HG02642 (cell line): ENCODE data around the gene SNRPD1.
"Not testable (repeated sequence)": the region's sequence is repeated elsewhere in the genome, so short reads cannot be mapped to it uniquely, and the experiment has no call there.

Experiments
- ATAC-seq: cut with Tn5 transposase; IDR thresholded peaks from one replicate; pipeline ENCODE4 v1.9.1; 2021; ENCODE audit warnings: mild to moderate bottlenecking; ENCODE audit not compliant: unreplicated experiment, poor library complexity

The SNRPD1 gene

GRCh38 chr18:21612125-21613039, at the start of gene SNRPD1:
TSS of gene SNRPD1 (plus strand) at chr18:21612314. CDS start at chr18:21612430, 116 bp downstream.
- peak; percentile 99 for ATAC-seq

DNA sequence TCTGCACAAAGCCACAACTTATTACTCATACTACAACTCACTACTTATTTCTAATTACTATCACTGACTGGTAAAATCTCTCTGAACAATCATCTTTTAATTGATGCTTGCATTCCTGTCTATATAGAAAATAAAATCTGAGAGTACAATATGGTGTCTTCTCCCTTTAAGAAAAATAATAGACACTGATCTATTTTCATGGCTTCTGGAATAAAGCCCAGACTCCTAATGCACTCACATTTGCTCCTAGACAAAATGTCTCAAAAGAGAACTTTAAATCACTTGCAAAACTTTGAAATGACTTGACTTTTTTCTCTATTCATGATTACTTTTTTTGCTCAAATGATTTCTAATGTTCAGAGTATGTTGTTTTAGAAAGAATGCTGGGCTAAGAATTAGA, 40.3 kb upstream of the SNRPD1 start:
- ATAC-seq, result no peak

- ATAC-seq, result no peak
These were observed 36.5 kb upstream of the SNRPD1 start for GRCh38 chr18:21575656-21576055.

- no peak for ATAC-seq
These were observed 27.7 kb upstream of the SNRPD1 start for GRCh38 chr18:21584391-21584790.

DNA sequence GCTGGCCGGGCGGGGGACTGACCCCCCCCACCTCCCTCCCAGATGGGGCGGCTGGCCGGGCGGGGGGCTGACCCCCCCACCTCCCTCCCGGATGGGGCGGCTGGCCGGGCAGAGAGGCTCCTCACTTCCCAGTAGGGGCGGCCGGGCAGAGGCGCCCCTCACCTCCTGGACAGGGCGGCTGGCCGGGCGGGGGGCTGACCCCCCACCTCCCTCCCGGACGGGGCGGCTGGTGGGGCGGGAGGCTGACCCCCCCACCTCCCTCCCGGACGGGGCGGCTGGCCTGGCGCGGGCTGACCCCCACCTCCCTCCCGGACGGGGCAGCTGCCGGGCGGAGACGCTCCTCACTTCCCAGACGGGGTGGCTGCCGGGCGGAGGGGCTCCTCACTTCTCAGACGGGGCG, 19.8 kb upstream of the SNRPD1 start:
- not testable (repeated sequence) for ATAC-seq

GRCh38 chr18:21593540-21594257, 18.4 kb upstream of the SNRPD1 start:
- ATAC-seq, result no peak

DNA sequence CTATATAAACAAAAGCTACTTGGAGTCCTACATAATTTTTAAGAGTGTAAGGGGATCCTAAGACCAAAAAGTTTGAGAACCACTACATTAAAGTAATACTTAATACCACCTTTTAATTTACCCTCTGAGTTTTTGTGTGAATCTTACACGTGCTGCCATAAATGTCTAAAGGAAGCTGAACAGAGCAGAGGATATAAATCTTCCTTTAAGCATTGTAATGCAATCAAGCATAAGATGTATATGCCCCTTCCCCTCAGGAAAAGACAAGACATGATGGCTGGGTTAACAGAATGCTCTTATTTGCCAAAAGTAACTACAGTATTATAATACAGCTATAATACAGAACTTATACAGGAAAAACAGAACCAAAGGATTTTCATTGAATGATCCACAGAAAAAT, 14.5 kb upstream of the SNRPD1 start:
- no peak for ATAC-seq

- no peak for ATAC-seq
These were observed 13.2 kb upstream of the SNRPD1 start for GRCh38 chr18:21598726-21599584.

GRCh38 chr18:21599585-21600525, 12.3 kb upstream of the SNRPD1 start:
- ATAC-seq, result peak; percentile 53

DNA sequence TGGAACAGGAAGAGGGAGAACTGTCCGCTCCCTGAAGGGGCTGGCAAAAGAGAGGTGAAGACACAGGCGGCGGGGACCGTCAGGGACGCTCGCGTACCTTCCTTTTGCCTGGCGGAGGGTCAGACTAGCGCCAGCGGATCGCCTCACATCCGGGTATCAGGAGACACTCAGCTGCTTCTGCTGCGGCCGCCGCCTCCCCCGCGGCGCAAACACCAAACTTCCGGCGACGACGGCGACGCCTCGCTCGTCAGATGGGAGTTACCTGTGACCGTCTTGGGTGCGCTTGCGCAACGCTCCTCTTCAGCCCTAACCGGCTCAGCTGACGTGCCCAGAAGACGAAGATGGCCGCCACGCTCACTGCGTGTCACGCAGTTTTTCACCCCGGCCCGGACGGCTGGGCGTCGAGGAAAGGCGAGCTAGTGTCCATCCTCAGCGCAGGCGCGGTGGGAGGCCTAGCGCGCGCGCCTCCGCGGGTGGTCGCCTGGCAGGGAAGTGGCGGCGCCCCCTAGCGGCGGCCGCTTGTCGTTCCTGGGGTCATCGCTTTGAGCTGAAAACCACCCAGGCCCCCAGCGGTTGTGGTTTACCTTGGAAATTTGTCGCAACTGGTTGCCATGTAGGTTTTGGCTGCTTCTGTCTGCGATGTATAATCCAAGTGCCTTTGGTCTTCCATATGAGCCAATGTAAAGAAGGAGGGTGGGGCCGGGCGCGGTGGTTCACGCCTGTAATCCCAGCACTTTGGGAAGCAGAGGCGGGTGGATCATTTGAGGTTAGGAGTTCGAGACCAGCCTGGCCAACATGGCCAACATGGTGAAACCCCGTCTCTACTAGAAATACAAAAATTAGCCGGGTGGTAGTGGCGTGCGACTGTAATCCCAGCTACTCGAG, 11.3 kb upstream of the SNRPD1 start, which contains the start of gene ESCO1:
Gene ESCO1 (minus strand): TSS at position 179 of the 885 bp plus-strand sequence. CDS start 25,861 bp downstream, outside the sequence.
- peak; percentile 91 for ATAC-seq

DNA sequence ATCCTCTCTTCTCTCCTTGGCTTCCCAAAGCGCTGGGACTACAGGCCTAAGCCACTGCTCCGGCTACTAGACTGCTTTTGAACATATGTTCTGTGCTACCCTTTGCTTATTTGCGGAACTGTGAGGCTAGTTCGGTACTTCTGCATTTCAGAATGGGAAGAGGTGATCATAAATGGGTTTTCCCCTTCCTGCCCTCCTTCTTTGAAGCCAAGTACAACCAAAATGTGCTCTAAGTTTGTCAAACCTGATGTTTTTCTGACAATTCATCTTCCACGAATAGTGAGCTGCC, 9.9 kb upstream of the SNRPD1 start:
- no peak for ATAC-seq

DNA sequence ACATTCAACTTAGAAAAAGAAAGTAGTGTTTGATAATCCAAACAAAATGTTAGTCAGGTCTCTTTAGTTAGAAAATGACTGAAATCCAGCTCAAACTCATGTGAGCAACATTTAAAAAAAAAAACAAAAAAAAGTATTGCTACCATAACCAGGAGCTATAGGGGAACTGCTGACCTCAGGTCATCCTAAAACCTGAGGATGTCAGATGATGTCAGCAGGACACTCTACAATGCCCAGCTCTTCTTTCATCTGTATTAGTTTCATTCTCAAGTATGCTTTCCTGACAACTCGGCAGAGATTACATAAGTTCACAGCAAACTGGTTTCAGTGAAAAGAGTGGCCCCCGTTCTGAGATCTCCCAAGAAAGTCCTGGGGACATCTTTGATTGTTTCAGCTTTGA, 7.4 kb upstream of the SNRPD1 start:
- ATAC-seq, result no peak

DNA sequence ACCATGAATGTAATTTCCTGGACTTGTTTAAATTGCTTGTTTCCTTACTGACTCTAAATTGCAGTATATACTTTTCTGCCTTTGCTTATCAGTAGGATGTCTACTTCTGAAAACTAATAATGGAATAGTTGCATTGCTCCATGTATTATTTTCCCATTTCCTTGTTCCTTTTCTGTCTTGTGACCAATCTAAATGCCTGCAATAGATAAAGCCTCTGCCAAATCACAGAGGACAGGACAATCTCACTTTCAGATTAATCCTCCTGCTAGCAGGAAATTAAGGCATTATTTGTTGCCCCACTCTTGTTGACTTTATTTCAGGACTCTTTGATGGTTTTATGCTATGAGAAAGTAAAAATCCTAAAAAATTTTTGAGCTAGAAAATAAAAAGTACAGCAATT, 6.9 kb upstream of the SNRPD1 start:
- no peak for ATAC-seq

DNA sequence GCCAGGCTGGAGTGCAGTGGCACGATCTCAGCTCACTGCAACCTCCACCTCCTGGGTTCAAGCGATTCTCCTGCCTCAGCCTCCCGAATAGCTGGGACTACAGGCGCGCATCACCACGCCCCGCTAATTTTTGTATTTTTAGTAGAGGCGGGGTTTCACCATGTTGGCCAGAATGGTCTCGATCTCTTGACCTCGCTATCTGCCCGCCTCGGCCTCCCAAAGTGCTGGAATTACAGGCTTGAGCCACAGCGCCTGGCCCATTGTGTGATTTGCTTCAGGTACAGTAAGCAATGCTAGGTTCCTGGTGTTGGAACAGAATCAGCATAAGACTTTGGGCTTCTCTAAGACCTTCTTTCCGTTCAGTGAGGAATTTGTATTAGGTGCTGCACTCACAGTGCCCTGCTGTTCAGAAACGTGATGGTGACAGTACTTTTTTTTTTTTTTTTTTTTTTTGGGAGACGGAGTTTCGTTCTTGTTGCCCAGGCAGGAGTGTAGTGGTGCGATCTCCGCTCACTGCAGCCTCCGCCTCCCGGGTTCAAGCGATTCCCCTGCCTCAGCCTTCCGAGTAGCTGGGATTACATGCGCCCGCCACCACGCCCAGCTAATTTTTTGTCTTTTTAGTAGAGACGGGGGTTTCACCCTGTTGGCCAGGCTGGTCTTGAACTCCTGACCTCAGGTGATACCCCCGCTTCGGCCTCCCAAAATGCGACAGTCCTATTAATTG, 551 bp upstream of the SNRPD1 start:
- peak; percentile 4 for ATAC-seq

GRCh38 chr18:21621640-21622039, 9.5 kb downstream of the SNRPD1 start:
- ATAC-seq, result not testable (repeated sequence)

- peak; percentile 94 for ATAC-seq
These were observed 17.1 kb downstream of the SNRPD1 start for GRCh38 chr18:21629089-21629832.

GRCh38 chr18:21632393-21632792, 20.3 kb downstream of the SNRPD1 start:
- ATAC-seq, result no peak
